H9 (cell line): ENCODE data around the gene HERPUD2. TPM values are rescaled to one million over a fixed set of nuclear protein-coding genes. Genes with fewer than 3 reads are reported as not detected.

Source experiments
- DNase-seq: peaks from one replicate; pipeline ENCODE4 v3.0.0-alpha.2; 2017
- H2AFZ ChIP-seq: one replicate; pipeline ENCODE4 v1.6.1; 2013; ENCODE audit warnings: mild to moderate bottlenecking, low read length, control low read depth, moderate library complexity
- H2AK5ac ChIP-seq: 2 replicates; pipeline ENCODE4 v1.6.1; 2013; ENCODE audit warnings: low read length, control low read depth, mixed read lengths; ENCODE audit not compliant: insufficient read length
- H2BK120ac ChIP-seq: one replicate; pipeline ENCODE4 v1.6.1; 2013; ENCODE audit warnings: low read depth, mild to moderate bottlenecking, low read length, control low read depth, inconsistent platforms; ENCODE audit not compliant: poor library complexity, severe bottlenecking
- H2BK12ac ChIP-seq: 2 replicates; pipeline ENCODE4 v1.6.1; 2013; ENCODE audit warnings: low read length, control low read depth, mixed read lengths, low read depth; ENCODE audit not compliant: insufficient read length
- H2BK15ac ChIP-seq: 2 replicates; pipeline ENCODE4 v1.6.1; 2013; ENCODE audit warnings: low read depth, low read length, control low read depth
- H2BK20ac ChIP-seq: one replicate; pipeline ENCODE4 v1.6.1; 2013; ENCODE audit warnings: low read depth, mild to moderate bottlenecking, low read length, control low read depth, inconsistent platforms; ENCODE audit not compliant: poor library complexity, severe bottlenecking
- H2BK5ac ChIP-seq: 2 replicates; pipeline ENCODE4 v1.6.1; 2013; ENCODE audit warnings: low read length, control low read depth, mixed read lengths; ENCODE audit not compliant: insufficient read length
- H3K14ac ChIP-seq: 2 replicates; pipeline ENCODE4 v1.6.1; 2013; ENCODE audit warnings: low read length, control low read depth; ENCODE audit not compliant: insufficient read depth
- H3K18ac ChIP-seq: 2 replicates; pipeline ENCODE4 v1.6.1; 2013; ENCODE audit warnings: low read depth, mild to moderate bottlenecking, mixed read lengths, low read length, control low read depth; ENCODE audit not compliant: insufficient read length
- H3K23ac ChIP-seq: 2 replicates; pipeline ENCODE4 v1.6.1; 2013; ENCODE audit warnings: low read length, control low read depth, mixed read lengths, low read depth; ENCODE audit not compliant: insufficient read length
- H3K23me2 ChIP-seq: 2 replicates; pipeline ENCODE4 v1.6.1; 2013; ENCODE audit warnings: low read depth, mild to moderate bottlenecking, mixed read lengths, low read length, control low read depth; ENCODE audit not compliant: insufficient read length, poor library complexity, severe bottlenecking
- H3K27ac ChIP-seq: 2 replicates; pipeline ENCODE4 v1.5.1; 2013; ENCODE audit warnings: low read length, control low read depth, mixed read lengths, low read depth; ENCODE audit not compliant: insufficient read length
- H3K27me3 ChIP-seq: 2 replicates; pipeline ENCODE4 v1.6.1; 2013; ENCODE audit warnings: low read length, control low read depth, inconsistent platforms; ENCODE audit not compliant: insufficient read depth
- H3K4ac ChIP-seq: 2 replicates; pipeline ENCODE4 v1.6.1; 2013; ENCODE audit warnings: low read depth, mild to moderate bottlenecking, control low read depth, inconsistent platforms, low read length, moderate library complexity
- H3K4me1 ChIP-seq: 2 replicates; pipeline ENCODE4 v1.6.1; 2013; ENCODE audit warnings: low read length, control low read depth, inconsistent platforms; ENCODE audit not compliant: insufficient read depth
- H3K4me2 ChIP-seq: 2 replicates; pipeline ENCODE4 v1.6.1; 2013; ENCODE audit warnings: low read length, control low read depth, mixed read lengths; ENCODE audit not compliant: insufficient read length, insufficient read depth
- H3K56ac ChIP-seq: 2 replicates; pipeline ENCODE4 v1.6.1; 2013; ENCODE audit warnings: low read depth, mild to moderate bottlenecking, mixed read lengths, low read length, control low read depth; ENCODE audit not compliant: insufficient read length
- H3K79me1 ChIP-seq: 2 replicates; pipeline ENCODE4 v1.6.1; 2013; ENCODE audit warnings: low read depth, mild to moderate bottlenecking, moderate library complexity, low read length, control low read depth, inconsistent platforms; ENCODE audit not compliant: insufficient read depth, poor library complexity, severe bottlenecking
- H3K79me2 ChIP-seq: 2 replicates; pipeline ENCODE4 v1.6.1; 2013; ENCODE audit warnings: low read length, control low read depth, inconsistent platforms; ENCODE audit not compliant: insufficient read depth
- H3K9ac ChIP-seq: 2 replicates; pipeline ENCODE4 v1.6.1; 2013; ENCODE audit warnings: low read length, control low read depth, mixed read lengths; ENCODE audit not compliant: insufficient read length; ENCODE audit errors: extremely low read depth
- H3K9me3 ChIP-seq: one replicate; pipeline ENCODE4 v1.6.1; 2013; ENCODE audit warnings: low read depth, low read length, inconsistent platforms; ENCODE audit not compliant: control insufficient read depth
- H3T11ph ChIP-seq: one replicate; pipeline ENCODE4 v1.6.1; 2013; ENCODE audit warnings: mild to moderate bottlenecking, low read length, control low read depth, inconsistent platforms
- H4K20me1 ChIP-seq: one replicate; pipeline ENCODE4 v1.6.1; 2013; ENCODE audit not compliant: control insufficient read depth, insufficient read length, insufficient read depth
- H4K5ac ChIP-seq: 2 replicates; pipeline ENCODE4 v1.6.1; 2013; ENCODE audit warnings: low read depth, mild to moderate bottlenecking, mixed read lengths, low read length, control low read depth; ENCODE audit not compliant: insufficient read length
- H4K8ac ChIP-seq: replicated peaks from 2 replicates; pipeline ENCODE4 v1.6.1; 2013; ENCODE audit warnings: low read length, control low read depth, mixed read lengths, low read depth; ENCODE audit not compliant: insufficient read length
- H4K91ac ChIP-seq: 2 replicates; pipeline ENCODE4 v1.6.1; 2013; ENCODE audit warnings: low read depth, mild to moderate bottlenecking, moderate library complexity, mixed read lengths, low read length, control low read depth; ENCODE audit not compliant: insufficient read length
- H3K27ac Mint-ChIP-seq, 3 experiments: 2 replicates in 2 of 3; 3 replicates in 1 of 3; pipeline ENCODE4 v1.8.0; 2020 to 2021; ENCODE audit warnings: mixed read lengths in 3 of 3, mild to moderate bottlenecking in 1 of 3, moderate library complexity in 1 of 3
- H3K27me3 Mint-ChIP-seq: 2 replicates; pipeline ENCODE4 v1.8.0; 2021; ENCODE audit warnings: low read depth, mild to moderate bottlenecking, moderate library complexity, mixed read lengths
- H3K36me3 Mint-ChIP-seq, 3 experiments: 2 replicates in 2 of 3; 3 replicates in 1 of 3; pipeline ENCODE4 v1.8.0; 2020 to 2021; ENCODE audit warnings: low read depth in 3 of 3, mixed read lengths in 3 of 3; ENCODE audit not compliant: insufficient read depth in 1 of 3
- H3K4me1 Mint-ChIP-seq, 2 experiments: 2 replicates each; pipeline ENCODE4 v1.8.0; 2020; ENCODE audit warnings: mixed read lengths in 2 of 2
- H3K4me3 Mint-ChIP-seq, 2 experiments: 2 replicates in 1 of 2; 3 replicates in 1 of 2; pipeline ENCODE4 v1.8.0; 2020 to 2021; ENCODE audit warnings: mild to moderate bottlenecking in 2 of 2, mixed read lengths in 2 of 2, moderate library complexity in 1 of 2
- H3K9me3 Mint-ChIP-seq, 2 experiments: 2 replicates in 1 of 2; 3 replicates in 1 of 2; pipeline ENCODE4 v1.8.0; 2020; ENCODE audit warnings: mild to moderate bottlenecking in 2 of 2, mixed read lengths in 2 of 2, moderate library complexity in 1 of 2
- CTCF ChIP-seq: fragments of 200-600 bp; sonication (generic); conservative IDR thresholded peaks from 3 replicates; pipeline ENCODE4 v1.8.0; 2021; ENCODE audit warnings: antibody characterized with exemption, mild to moderate bottlenecking
- total RNA-seq: library from RNA; stranded (reverse); gene quantifications from 2 replicates; pipeline ENCODE4 v1.2.1, GENCODE V29; 2021

Gene HERPUD2
- total RNA-seq, 1 experiment from 2014 or later: 17.0 TPM

GRCh38 chr7:35700333-35700732 lies 5.4 kb upstream of the HERPUD2 start:
- no peak overlapping the region for H3K27ac ChIP-seq
- no peaks in the 10 kb centered on the region for H3K9me3 ChIP-seq
- no peak overlapping the region for H3K18ac ChIP-seq
- Mint-ChIP-seq H3K9me3 (peaks cover 0 to 11% of the 10 kb centered on the region in 2 experiments; a peak in 3 of 5 replicates), H3K4me1 (peaks cover 12 to 24% of the 10 kb centered on the region in 2 experiments), H3K36me3 (peaks cover 12 to 14% (median 12%) of the 10 kb centered on the region in 3 experiments), H3K4me3 (no peak overlapping the region), H3K27ac (no peak overlapping the region), H3K27me3 (no peaks in the 10 kb centered on the region)
- peaks cover 4% of the 10 kb centered on the region; the same call in 1 of the 2 replicates for H3K4me1 ChIP-seq
- H3K14ac ChIP-seq: no peak overlapping the region
- H3K27me3 ChIP-seq: no peaks in the 10 kb centered on the region
- no peak overlapping the region for H2AFZ ChIP-seq
- no peak for TF ChIP-seq CTCF
- no peak overlapping the region for H4K91ac ChIP-seq
- H4K5ac ChIP-seq: no peak overlapping the region
- no peak overlapping the region for H2BK12ac ChIP-seq
- H3K4me2 ChIP-seq: no peak overlapping the region
- DNase-seq: no peak
- H3K79me1 ChIP-seq: no peaks in the 10 kb centered on the region
- H2AK5ac ChIP-seq: no peak overlapping the region
- H3K23ac ChIP-seq: no peak overlapping the region
- no peak overlapping the region for H2BK5ac ChIP-seq
- H4K20me1 ChIP-seq: no peaks in the 10 kb centered on the region
- H2BK20ac ChIP-seq: no peak overlapping the region
- H3K56ac ChIP-seq: no peak overlapping the region
- no peak overlapping the region for H2BK15ac ChIP-seq
- no peak overlapping the region for H4K8ac ChIP-seq
- H3T11ph ChIP-seq: no peak overlapping the region
- no peak overlapping the region for H3K4ac ChIP-seq
- no peak overlapping the region for H2BK120ac ChIP-seq
- H3K9ac ChIP-seq: no peak overlapping the region
- H3K23me2 ChIP-seq: peaks cover 6% of the 10 kb centered on the region
- no peaks in the 10 kb centered on the region for H3K79me2 ChIP-seq
